Measurements from ENCODE around the gene CCBE1.

- no peak for TF ChIP-seq CTCF (conservative IDR thresholded peaks at IDR 0.05)
- TF ChIP-seq ZFX (IDR thresholded peaks at IDR 0.05), result no peak
Measured at GRCh38 chr18:59737776-59738300, 40.6 kb upstream of the CCBE1 start.

All from C4-2B (cell line).